H9 (cell line): ENCODE data around the gene RAB7B. TPM values are rescaled to one million over a fixed set of nuclear protein-coding genes. Genes with fewer than 3 reads are reported as not detected.

Experiments
- DNase-seq: peaks from one replicate; pipeline ENCODE4 v3.0.0-alpha.2; 2017
- H2AFZ ChIP-seq: one replicate; pipeline ENCODE4 v1.6.1; 2013; ENCODE audit warnings: mild to moderate bottlenecking, low read length, control low read depth, moderate library complexity
- H2AK5ac ChIP-seq: 2 replicates; pipeline ENCODE4 v1.6.1; 2013; ENCODE audit warnings: low read length, control low read depth, mixed read lengths; ENCODE audit not compliant: insufficient read length
- H2BK120ac ChIP-seq: one replicate; pipeline ENCODE4 v1.6.1; 2013; ENCODE audit warnings: low read depth, mild to moderate bottlenecking, low read length, control low read depth, inconsistent platforms; ENCODE audit not compliant: poor library complexity, severe bottlenecking
- H2BK12ac ChIP-seq: 2 replicates; pipeline ENCODE4 v1.6.1; 2013; ENCODE audit warnings: low read length, control low read depth, mixed read lengths, low read depth; ENCODE audit not compliant: insufficient read length
- H2BK15ac ChIP-seq: 2 replicates; pipeline ENCODE4 v1.6.1; 2013; ENCODE audit warnings: low read depth, low read length, control low read depth
- H2BK20ac ChIP-seq: one replicate; pipeline ENCODE4 v1.6.1; 2013; ENCODE audit warnings: low read depth, mild to moderate bottlenecking, low read length, control low read depth, inconsistent platforms; ENCODE audit not compliant: poor library complexity, severe bottlenecking
- H2BK5ac ChIP-seq: 2 replicates; pipeline ENCODE4 v1.6.1; 2013; ENCODE audit warnings: low read length, control low read depth, mixed read lengths; ENCODE audit not compliant: insufficient read length
- H3K14ac ChIP-seq: 2 replicates; pipeline ENCODE4 v1.6.1; 2013; ENCODE audit warnings: low read length, control low read depth; ENCODE audit not compliant: insufficient read depth
- H3K18ac ChIP-seq: 2 replicates; pipeline ENCODE4 v1.6.1; 2013; ENCODE audit warnings: low read depth, mild to moderate bottlenecking, mixed read lengths, low read length, control low read depth; ENCODE audit not compliant: insufficient read length
- H3K23ac ChIP-seq: 2 replicates; pipeline ENCODE4 v1.6.1; 2013; ENCODE audit warnings: low read length, control low read depth, mixed read lengths, low read depth; ENCODE audit not compliant: insufficient read length
- H3K23me2 ChIP-seq: 2 replicates; pipeline ENCODE4 v1.6.1; 2013; ENCODE audit warnings: low read depth, mild to moderate bottlenecking, mixed read lengths, low read length, control low read depth; ENCODE audit not compliant: insufficient read length, poor library complexity, severe bottlenecking
- H3K27ac ChIP-seq: 2 replicates; pipeline ENCODE4 v1.5.1; 2013; ENCODE audit warnings: low read length, control low read depth, mixed read lengths, low read depth; ENCODE audit not compliant: insufficient read length
- H3K27me3 ChIP-seq: 2 replicates; pipeline ENCODE4 v1.6.1; 2013; ENCODE audit warnings: low read length, control low read depth, inconsistent platforms; ENCODE audit not compliant: insufficient read depth
- H3K4ac ChIP-seq: 2 replicates; pipeline ENCODE4 v1.6.1; 2013; ENCODE audit warnings: low read depth, mild to moderate bottlenecking, control low read depth, inconsistent platforms, low read length, moderate library complexity
- H3K4me1 ChIP-seq: 2 replicates; pipeline ENCODE4 v1.6.1; 2013; ENCODE audit warnings: low read length, control low read depth, inconsistent platforms; ENCODE audit not compliant: insufficient read depth
- H3K4me2 ChIP-seq: 2 replicates; pipeline ENCODE4 v1.6.1; 2013; ENCODE audit warnings: low read length, control low read depth, mixed read lengths; ENCODE audit not compliant: insufficient read length, insufficient read depth
- H3K56ac ChIP-seq: 2 replicates; pipeline ENCODE4 v1.6.1; 2013; ENCODE audit warnings: low read depth, mild to moderate bottlenecking, mixed read lengths, low read length, control low read depth; ENCODE audit not compliant: insufficient read length
- H3K79me1 ChIP-seq: 2 replicates; pipeline ENCODE4 v1.6.1; 2013; ENCODE audit warnings: low read depth, mild to moderate bottlenecking, moderate library complexity, low read length, control low read depth, inconsistent platforms; ENCODE audit not compliant: insufficient read depth, poor library complexity, severe bottlenecking
- H3K79me2 ChIP-seq: 2 replicates; pipeline ENCODE4 v1.6.1; 2013; ENCODE audit warnings: low read length, control low read depth, inconsistent platforms; ENCODE audit not compliant: insufficient read depth
- H3K9ac ChIP-seq: 2 replicates; pipeline ENCODE4 v1.6.1; 2013; ENCODE audit warnings: low read length, control low read depth, mixed read lengths; ENCODE audit not compliant: insufficient read length; ENCODE audit errors: extremely low read depth
- H3K9me3 ChIP-seq: one replicate; pipeline ENCODE4 v1.6.1; 2013; ENCODE audit warnings: low read depth, low read length, inconsistent platforms; ENCODE audit not compliant: control insufficient read depth
- H3T11ph ChIP-seq: one replicate; pipeline ENCODE4 v1.6.1; 2013; ENCODE audit warnings: mild to moderate bottlenecking, low read length, control low read depth, inconsistent platforms
- H4K20me1 ChIP-seq: one replicate; pipeline ENCODE4 v1.6.1; 2013; ENCODE audit not compliant: control insufficient read depth, insufficient read length, insufficient read depth
- H4K5ac ChIP-seq: 2 replicates; pipeline ENCODE4 v1.6.1; 2013; ENCODE audit warnings: low read depth, mild to moderate bottlenecking, mixed read lengths, low read length, control low read depth; ENCODE audit not compliant: insufficient read length
- H4K8ac ChIP-seq: replicated peaks from 2 replicates; pipeline ENCODE4 v1.6.1; 2013; ENCODE audit warnings: low read length, control low read depth, mixed read lengths, low read depth; ENCODE audit not compliant: insufficient read length
- H4K91ac ChIP-seq: 2 replicates; pipeline ENCODE4 v1.6.1; 2013; ENCODE audit warnings: low read depth, mild to moderate bottlenecking, moderate library complexity, mixed read lengths, low read length, control low read depth; ENCODE audit not compliant: insufficient read length
- H3K27ac Mint-ChIP-seq, 3 experiments: 2 replicates in 2 of 3; 3 replicates in 1 of 3; pipeline ENCODE4 v1.8.0; 2020 to 2021; ENCODE audit warnings: mixed read lengths in 3 of 3, mild to moderate bottlenecking in 1 of 3, moderate library complexity in 1 of 3
- H3K27me3 Mint-ChIP-seq: 2 replicates; pipeline ENCODE4 v1.8.0; 2021; ENCODE audit warnings: low read depth, mild to moderate bottlenecking, moderate library complexity, mixed read lengths
- H3K36me3 Mint-ChIP-seq, 3 experiments: 2 replicates in 2 of 3; 3 replicates in 1 of 3; pipeline ENCODE4 v1.8.0; 2020 to 2021; ENCODE audit warnings: low read depth in 3 of 3, mixed read lengths in 3 of 3; ENCODE audit not compliant: insufficient read depth in 1 of 3
- H3K4me1 Mint-ChIP-seq, 2 experiments: 2 replicates each; pipeline ENCODE4 v1.8.0; 2020; ENCODE audit warnings: mixed read lengths in 2 of 2
- H3K4me3 Mint-ChIP-seq, 2 experiments: 2 replicates in 1 of 2; 3 replicates in 1 of 2; pipeline ENCODE4 v1.8.0; 2020 to 2021; ENCODE audit warnings: mild to moderate bottlenecking in 2 of 2, mixed read lengths in 2 of 2, moderate library complexity in 1 of 2
- H3K9me3 Mint-ChIP-seq, 2 experiments: 2 replicates in 1 of 2; 3 replicates in 1 of 2; pipeline ENCODE4 v1.8.0; 2020; ENCODE audit warnings: mild to moderate bottlenecking in 2 of 2, mixed read lengths in 2 of 2, moderate library complexity in 1 of 2
- CTCF ChIP-seq: fragments of 200-600 bp; sonication (generic); conservative IDR thresholded peaks from 3 replicates; pipeline ENCODE4 v1.8.0; 2021; ENCODE audit warnings: antibody characterized with exemption, mild to moderate bottlenecking
- whole genome bisulfite sequencing: extraction: QIAGEN DNeasy Blood & Tissue Kit; methylation state at CpG from one replicate; pipeline ENCODE4 v1.1.7; 2013; ENCODE audit warnings: missing lambda C conversion rate, low lambda C conversion rate, mixed read lengths; ENCODE audit not compliant: insufficient read length; ENCODE audit errors: extremely low coverage; 5-methylcytosine and 5-hydroxymethylcytosine counted together
- total RNA-seq: library from RNA; stranded (reverse); gene quantifications from 2 replicates; pipeline ENCODE4 v1.2.1, GENCODE V29; 2021

Gene RAB7B
- total RNA-seq, 1 experiment from 2014 or later = 0.68 TPM

- Histone ChIP-seq H3K4me2 (no peak overlapping the region), H3K79me2 (no peaks in the 10 kb centered on the region), H3K56ac (no peak overlapping the region), H4K5ac (no peak overlapping the region), H4K91ac (no peak overlapping the region), H2BK20ac (no peak overlapping the region), H2BK120ac (no peak overlapping the region), H2BK5ac (no peak overlapping the region), H3K23ac (no peak overlapping the region), H2BK12ac (no peak overlapping the region), H3K4me1 (no peaks in the 10 kb centered on the region), H4K8ac (no peak overlapping the region), H2AK5ac (no peak overlapping the region), H3K9ac (no peak overlapping the region), H3K18ac (no peak overlapping the region), H3K9me3 (no peaks in the 10 kb centered on the region), H3K14ac (no peak overlapping the region), H2BK15ac (no peak overlapping the region), H3K27ac (no peak overlapping the region), H3K27me3 (no peaks in the 10 kb centered on the region), H3K79me1 (no peaks in the 10 kb centered on the region), H3K4ac (no peak overlapping the region), H3K23me2 (no peaks in the 10 kb centered on the region), H2AFZ (no peak overlapping the region), H3T11ph (no peak overlapping the region), H4K20me1 (peaks cover 3% of the 10 kb centered on the region)
- WGBS = no CpG with 5 or more reads among the region's 4 CpGs
- no peak overlapping the region for H3K27ac Mint-ChIP-seq
- H3K9me3 Mint-ChIP-seq = peaks cover 4 to 16% of the 10 kb centered on the region in 2 experiments; a peak in 3 of 5 replicates
- no peak for TF ChIP-seq CTCF
- DNase-seq = no peak
- peaks cover 0 to 1% (median 0%) of the 10 kb centered on the region in 3 experiments; a peak in 3 of 7 replicates for H3K36me3 Mint-ChIP-seq
- no peaks in the 10 kb centered on the region for H3K27me3 Mint-ChIP-seq
- H3K4me3 Mint-ChIP-seq = no peak overlapping the region
- H3K4me1 Mint-ChIP-seq = peaks cover 0 to under 1% of the 10 kb centered on the region in 2 experiments; a peak in 1 of 4 replicates
These were observed 32.1 kb downstream of the RAB7B start for GRCh38 chr1:205971082-205971481.
